HCT116 (cell line): Measurements from ENCODE around the gene LSMEM2. TPM values are rescaled to one million over a fixed set of nuclear protein-coding genes. Genes with fewer than 3 reads are reported as not detected.

Experiments
- ATAC-seq: fragments of 200-7000 bp; cut with Tn5 transposase; 2 replicates; pipeline ENCODE4 v1.9.1; 2020; ENCODE audit warnings: mild to moderate bottlenecking, moderate library complexity
- BruUV-seq: library from RNA; stranded (reverse); fragments of 400-500 nt; replicated peaks from 2 replicates; lab custom pipeline; 2021; lab: Mats Ljungman, UMichigan
- CTCF ChIA-PET: fragments of 300-600 bp; sonication (Branson Sonifier 250); formaldehyde crosslinking; loops from one replicate; lab custom pipeline; 2021; ENCODE audit warnings: antibody characterized with exemption; lab: Charles Lee
- POLR2A ChIA-PET: fragments of 300-600, 350-600 bp; sonication (Branson Sonifier 250); formaldehyde crosslinking; loops from one replicate; lab custom pipeline; 2021; ENCODE audit warnings: antibody characterized with exemption; lab: Charles Lee
- RAD21 ChIA-PET, 2 experiments: fragments of 300-600 bp; sonication (Branson Sonifier 250); formaldehyde crosslinking; loops; one replicate each; lab custom pipeline; 2023; ENCODE audit warnings: low total read pairs in 2 of 2; ENCODE audit not compliant: uncharacterized antibody in 2 of 2, unreplicated experiment in 2 of 2, low non-redundant PET in 1 of 2; lab: Charles Lee
- DNase-seq: peaks from one replicate; pipeline ENCODE4 v3.0.0-alpha.2; 2010; ENCODE audit warnings: low read depth, low spot score
- H2AFZ ChIP-seq: fragments of 200-600 bp; shearing (Covaris generic), sonication (generic); 2 replicates; pipeline ENCODE4 v1.6.1; 2017; ENCODE audit warnings: low read depth, mixed run types, mixed read lengths, antibody characterized with exemption, low read length; ENCODE audit not compliant: poor library complexity, severe bottlenecking
- H3K27ac ChIP-seq: 2 replicates; pipeline ENCODE4 v1.5.1; 2012; ENCODE audit warnings: low read depth, low read length
- H3K27me3 ChIP-seq: fragments of 200-600 bp; sonication (generic); 2 replicates; pipeline ENCODE4 v1.6.1; 2016; ENCODE audit warnings: mixed run types, low read length, mixed read lengths; ENCODE audit not compliant: insufficient read depth
- H3K36me3 ChIP-seq, 2 experiments: fragments of 200-500 bp in 1 of 2; fragments of 200-600 bp in 1 of 2; sonication (Bioruptor generic) in 1 of 2; sonication (generic) in 1 of 2; 2 replicates each; pipeline versions ENCODE4 v1.5.1 to v1.6.1; 2014 to 2016; ENCODE audit warnings: low read length in 2 of 2, inconsistent platforms in 1 of 2, mixed read lengths in 1 of 2, mixed run types in 1 of 2; ENCODE audit not compliant: insufficient read depth in 2 of 2, control insufficient read depth in 1 of 2
- H3K4me1 ChIP-seq, 2 experiments: fragments of 200-600 bp in 1 of 2; sonication (generic) in 1 of 2; 2 replicates each; pipeline versions ENCODE4 v1.5.1 to v1.6.1; 2012 to 2017; ENCODE audit warnings: low read length in 2 of 2, inconsistent platforms in 1 of 2, mild to moderate bottlenecking in 1 of 2, mixed read lengths in 1 of 2, mixed run types in 1 of 2, moderate library complexity in 1 of 2; ENCODE audit not compliant: insufficient read depth in 2 of 2, control insufficient read depth in 1 of 2
- H3K4me2 ChIP-seq: fragments of 200-600 bp; sonication (generic); 2 replicates; pipeline ENCODE4 v1.6.1; 2017; ENCODE audit warnings: mixed run types, low read length, mixed read lengths
- H3K4me3 ChIP-seq, 2 experiments: fragments of 200-600 bp in 1 of 2; sonication (generic) in 1 of 2; replicated peaks in 1 of 2; 2 replicates each; pipeline ENCODE4 v1.5.1; 2011 to 2016; ENCODE audit warnings: low read length in 2 of 2, control low read depth in 1 of 2, low read depth in 1 of 2, mild to moderate bottlenecking in 1 of 2, mixed read lengths in 1 of 2, mixed run types in 1 of 2
- H3K79me2 ChIP-seq: fragments of 200-600 bp; sonication (generic); 2 replicates; pipeline ENCODE4 v1.6.1; 2017; ENCODE audit warnings: mild to moderate bottlenecking, mixed run types, low read length, moderate library complexity, mixed read lengths; ENCODE audit not compliant: insufficient read depth
- H3K9ac ChIP-seq: fragments of 200-600 bp; sonication (generic); 2 replicates; pipeline ENCODE4 v1.6.1; 2016; ENCODE audit warnings: low read length, mixed read lengths
- H3K9me2 ChIP-seq: fragments of 200-600 bp; sonication (generic), shearing (Covaris generic); 2 replicates; pipeline ENCODE4 v1.6.1; 2017; ENCODE audit warnings: mixed run types, mild to moderate bottlenecking, moderate library complexity; ENCODE audit not compliant: insufficient read depth
- H3K9me3 ChIP-seq, 2 experiments: fragments of 200-500 bp in 1 of 2; fragments of 200-600 bp in 1 of 2; sonication (Bioruptor generic) in 1 of 2; sonication (generic) in 1 of 2; 2 replicates each; pipeline ENCODE4 v1.6.1; 2014 to 2017; ENCODE audit warnings: low read length in 2 of 2, mixed read lengths in 2 of 2, inconsistent platforms in 1 of 2, low read depth in 1 of 2, mild to moderate bottlenecking in 1 of 2, mixed run types in 1 of 2, moderate library complexity in 1 of 2; ENCODE audit not compliant: control insufficient read depth in 1 of 2, insufficient read depth in 1 of 2
- H4K20me1 ChIP-seq: fragments of 200-600 bp; sonication (generic), shearing (Covaris generic); 2 replicates; pipeline ENCODE4 v1.6.1; 2017; ENCODE audit warnings: mixed run types, mild to moderate bottlenecking, moderate library complexity; ENCODE audit not compliant: insufficient read depth
- CBX3 ChIP-seq: IDR thresholded peaks from 2 replicates; pipeline ENCODE4 v1.6.1; 2012; ENCODE audit warnings: low read depth
- ELF1 ChIP-seq: IDR thresholded peaks from 2 replicates; pipeline ENCODE4 v1.6.1; 2012; ENCODE audit warnings: low read depth, borderline replicate concordance
- FOSL1 ChIP-seq: IDR thresholded peaks from 2 replicates; pipeline ENCODE4 v1.6.1; 2012; ENCODE audit warnings: low read depth
- JUND ChIP-seq: IDR thresholded peaks from 2 replicates; pipeline ENCODE4 v1.6.1; 2012
- POLR2A ChIP-seq: IDR thresholded peaks from 2 replicates; pipeline ENCODE4 v1.7.0; 2011; ENCODE audit warnings: borderline replicate concordance; ENCODE audit not compliant: insufficient read depth, insufficient read length; ENCODE audit errors: extremely low read depth
- POLR2AphosphoS5 ChIP-seq: IDR thresholded peaks from 2 replicates; pipeline ENCODE4 v1.6.1; 2011; ENCODE audit warnings: mild to moderate bottlenecking, low read depth, low read length, moderate library complexity
- ZFX ChIP-seq: fragments of 450-650 bp; IDR thresholded peaks from 2 replicates; pipeline ENCODE4 v1.6.1; 2017
- intact Hi-C: fragments of 100-400 bp; cut with micrococcal nuclease; formaldehyde crosslinking; loops from 2 replicates; pipeline ENCODE4 v1.10.0; 2022
- total RNA-seq: library from RNA; stranded (reverse); gene quantifications from one replicate; pipeline ENCODE4 v1.2.1, GENCODE V29; 2021; ENCODE audit not compliant: unreplicated experiment
- TF ChIP-seq, protein P1 (sequence below): IDR thresholded peaks from 2 replicates; pipeline ENCODE4 v1.6.1; 2012; ENCODE audit warnings: low read depth
- TF ChIP-seq, protein P2 (sequence below): IDR thresholded peaks from 2 replicates; pipeline ENCODE4 v1.6.1; 2012

The LSMEM2 gene
- total RNA-seq, 1 experiment from 2014 or later: not detected

DNA sequence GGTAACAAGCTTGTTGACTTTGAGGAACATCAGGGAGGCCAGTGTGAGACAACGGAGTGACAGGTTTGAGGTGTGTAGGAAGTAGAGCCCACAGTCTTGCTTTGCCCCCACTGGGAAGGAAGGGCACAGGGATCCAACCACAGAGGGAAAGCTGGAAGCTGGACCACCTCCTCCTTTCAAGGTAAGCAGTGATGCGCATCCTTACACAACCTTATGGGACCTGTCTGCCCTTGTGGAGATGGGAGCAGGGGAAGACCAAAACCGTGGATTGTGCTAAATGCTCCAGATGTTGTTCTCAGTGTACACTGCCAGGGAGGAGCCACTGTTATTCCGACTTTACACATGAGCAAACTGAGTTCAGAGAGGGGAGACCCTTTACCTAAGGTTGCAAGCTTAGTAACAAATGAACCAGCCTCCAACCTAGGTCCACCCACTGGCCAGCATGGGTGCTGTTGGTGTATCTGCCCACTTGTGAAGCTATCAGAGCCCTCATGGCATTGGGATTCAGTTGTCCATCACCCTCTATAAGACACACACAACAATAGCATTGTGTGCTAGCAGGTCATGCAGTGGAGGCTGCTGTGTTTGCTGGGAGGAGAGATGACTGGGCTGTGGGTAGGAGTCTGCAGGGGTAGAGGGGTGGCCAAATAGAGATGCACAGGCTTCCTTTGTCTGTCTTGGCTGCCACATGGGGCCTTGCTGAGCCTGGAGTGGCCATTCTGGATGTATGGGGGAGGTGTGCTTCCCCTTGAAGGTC lies 586 bp upstream of the LSMEM2 start:
- Histone ChIP-seq H3K27ac (no peak overlapping the region), H3K9ac (no peak overlapping the region), H3K9me3 (no peaks in the 10 kb centered on the region), H3K9me2 (no peaks in the 10 kb centered on the region), H4K20me1 (no peaks in the 10 kb centered on the region), H3K36me3 (no peaks in the 10 kb centered on the region), H3K4me1 (peaks cover 13 to 16% of the 10 kb centered on the region in 2 experiments; a peak in 3 of 4 replicates), H3K4me2 (no peak overlapping the region), H2AFZ (no peak overlapping the region), H3K79me2 (no peaks in the 10 kb centered on the region), H3K4me3 (no peak overlapping the region), H3K27me3 (no peaks in the 10 kb centered on the region)
- BruUV-seq: no TSS peak
- ChIA-PET POLR2A (interaction anchor here (1.7 kb wide), 1 partner anchor 16 kb away, joined by 4 read pairs; no protein-coding TSS in a partner anchor), CTCF (interaction anchor here (1.3 to 1.7 kb wide), 2 partner anchors 45 to 52 kb away, joined by 3 read pairs; no protein-coding TSS in a partner anchor), RAD21 (interaction anchor here in 1 of 2 experiments (1.2 kb wide), 1 partner anchor 32 kb away, joined by 3 read pairs; no protein-coding TSS in a partner anchor)
- TF ChIP-seq POLR2AphosphoS5 (no peak), FOSL1 (no peak), ZFX (no peak), POLR2A (no peak), CBX3 (no peak), JUND (no peak), ELF1 (no peak)
- TF ChIP-seq, protein P1, sequence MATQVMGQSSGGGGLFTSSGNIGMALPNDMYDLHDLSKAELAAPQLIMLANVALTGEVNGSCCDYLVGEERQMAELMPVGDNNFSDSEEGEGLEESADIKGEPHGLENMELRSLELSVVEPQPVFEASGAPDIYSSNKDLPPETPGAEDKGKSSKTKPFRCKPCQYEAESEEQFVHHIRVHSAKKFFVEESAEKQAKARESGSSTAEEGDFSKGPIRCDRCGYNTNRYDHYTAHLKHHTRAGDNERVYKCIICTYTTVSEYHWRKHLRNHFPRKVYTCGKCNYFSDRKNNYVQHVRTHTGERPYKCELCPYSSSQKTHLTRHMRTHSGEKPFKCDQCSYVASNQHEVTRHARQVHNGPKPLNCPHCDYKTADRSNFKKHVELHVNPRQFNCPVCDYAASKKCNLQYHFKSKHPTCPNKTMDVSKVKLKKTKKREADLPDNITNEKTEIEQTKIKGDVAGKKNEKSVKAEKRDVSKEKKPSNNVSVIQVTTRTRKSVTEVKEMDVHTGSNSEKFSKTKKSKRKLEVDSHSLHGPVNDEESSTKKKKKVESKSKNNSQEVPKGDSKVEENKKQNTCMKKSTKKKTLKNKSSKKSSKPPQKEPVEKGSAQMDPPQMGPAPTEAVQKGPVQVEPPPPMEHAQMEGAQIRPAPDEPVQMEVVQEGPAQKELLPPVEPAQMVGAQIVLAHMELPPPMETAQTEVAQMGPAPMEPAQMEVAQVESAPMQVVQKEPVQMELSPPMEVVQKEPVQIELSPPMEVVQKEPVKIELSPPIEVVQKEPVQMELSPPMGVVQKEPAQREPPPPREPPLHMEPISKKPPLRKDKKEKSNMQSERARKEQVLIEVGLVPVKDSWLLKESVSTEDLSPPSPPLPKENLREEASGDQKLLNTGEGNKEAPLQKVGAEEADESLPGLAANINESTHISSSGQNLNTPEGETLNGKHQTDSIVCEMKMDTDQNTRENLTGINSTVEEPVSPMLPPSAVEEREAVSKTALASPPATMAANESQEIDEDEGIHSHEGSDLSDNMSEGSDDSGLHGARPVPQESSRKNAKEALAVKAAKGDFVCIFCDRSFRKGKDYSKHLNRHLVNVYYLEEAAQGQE: no peak
- TF ChIP-seq, protein P2, sequence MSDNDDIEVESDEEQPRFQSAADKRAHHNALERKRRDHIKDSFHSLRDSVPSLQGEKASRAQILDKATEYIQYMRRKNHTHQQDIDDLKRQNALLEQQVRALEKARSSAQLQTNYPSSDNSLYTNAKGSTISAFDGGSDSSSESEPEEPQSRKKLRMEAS: no peak
- DNase-seq: no peak
- no peak for ATAC-seq
- intact Hi-C loops: no loop called here
